GM23248 (cell line): ENCODE measurements around the gene NDUFAF7.
"Not testable (repeated sequence)": the region's sequence is repeated elsewhere in the genome, so short reads cannot be mapped to it uniquely, and the experiment has no call there.

Experiments
- EZH2 ChIP-seq: fragments of 200-600 bp; sonication (generic); IDR thresholded peaks from 2 replicates; pipeline ENCODE4 v1.6.1; 2018; ENCODE audit warnings: antibody characterized with exemption, mild to moderate bottlenecking; ENCODE audit not compliant: insufficient read depth, poor library complexity, severe bottlenecking
- EZH2phosphoT487 ChIP-seq: fragments of 200-600 bp; sonication (generic); IDR thresholded peaks from 2 replicates; pipeline ENCODE4 v1.6.1; 2018; ENCODE audit warnings: antibody characterized with exemption, moderate library complexity, mild to moderate bottlenecking, low read depth; ENCODE audit not compliant: insufficient read depth

- not testable (repeated sequence) for TF ChIP-seq EZH2, EZH2phosphoT487
Observed at GRCh38 chr2:37225129-37225528, 6.3 kb upstream of the NDUFAF7 start.
